GM12892 (cell line): Measurements from ENCODE around the gene C12orf60.

Experiments used
- POLR2A ChIP-seq: IDR thresholded peaks from 2 replicates; pipeline ENCODE4 v1.6.1; 2011; ENCODE audit warnings: low read depth, low read length, control low read depth
- POLR2AphosphoS5 ChIP-seq: IDR thresholded peaks from 2 replicates; pipeline ENCODE4 v1.6.1; 2011; ENCODE audit warnings: low read depth, low read length, control low read depth
- TAF1 ChIP-seq: IDR thresholded peaks from 2 replicates; pipeline ENCODE4 v1.6.1; 2011; ENCODE audit warnings: low read depth, mild to moderate bottlenecking, control low read depth, low read length, borderline replicate concordance

GRCh38 chr12:14860490-14860889 is 57.0 kb downstream of the C12orf60 start:
- TF ChIP-seq POLR2A, result no peak
- no peak for TF ChIP-seq TAF1
- no peak for TF ChIP-seq POLR2AphosphoS5
